Activated T-helper 17 cell treated with anti-CD3 and anti-CD28 coated beads, Interleukin-2, amount 50 U/mL, for 72 hours (primary cell): ENCODE results near the gene CTSF. TPM values are rescaled to one million over a fixed set of nuclear protein-coding genes. Genes with fewer than 3 reads are reported as not detected.
A peak's percentile ranks its signal among the peaks of the same experiment; 100 is the strongest.
"Not testable (repeated sequence)": the region's sequence is repeated elsewhere in the genome, so short reads cannot be mapped to it uniquely, and the experiment has no call there.

Experiments used
- ATAC-seq: fragments of 150-1000 bp; cut with Tn5 transposase; replicated peaks from 2 replicates; pipeline ENCODE4 v1.10.0; 2021; ENCODE audit warnings: mild to moderate bottlenecking, moderate library complexity
- H3K27ac Mint-ChIP-seq: one replicate; pipeline ENCODE4 v1.8.0; 2022; ENCODE audit warnings: mixed read lengths
- H3K27me3 Mint-ChIP-seq: one replicate; pipeline ENCODE4 v1.8.0; 2022; ENCODE audit warnings: mixed read lengths
- H3K36me3 Mint-ChIP-seq: one replicate; pipeline ENCODE4 v1.8.0; 2022; ENCODE audit warnings: low read depth, mild to moderate bottlenecking, mixed read lengths
- H3K4me1 Mint-ChIP-seq: one replicate; pipeline ENCODE4 v1.8.0; 2022; ENCODE audit warnings: mixed read lengths
- H3K4me3 Mint-ChIP-seq: one replicate; pipeline ENCODE4 v1.8.0; 2022; ENCODE audit warnings: mild to moderate bottlenecking, mixed read lengths
- H3K9me3 Mint-ChIP-seq: one replicate; pipeline ENCODE4 v1.8.0; 2022; ENCODE audit warnings: mixed read lengths
- total RNA-seq, 2 donors: library from RNA; stranded (reverse); gene quantifications; one replicate each; pipeline ENCODE4 v1.2.3, GENCODE V29; 2022

CTSF gene
- total RNA-seq, 2 donors from 2014 or later, result 4.1 to 12.9 TPM

GRCh38 chr11:66542362-66542761, 26.0 kb downstream of the CTSF start:
- Mint-ChIP-seq H3K27me3 (no peaks in the 10 kb centered on the region), H3K27ac (peak overlapping the region; percentile 85), H3K9me3 (no peaks in the 10 kb centered on the region), H3K36me3 (peaks cover 44% of the 10 kb centered on the region), H3K4me1 (peaks cover 31% of the 10 kb centered on the region), H3K4me3 (peak overlapping the region; percentile 95)
- ATAC-seq, result no peak

GRCh38 chr11:66541892-66542291, 26.5 kb downstream of the CTSF start:
- H3K27ac Mint-ChIP-seq, result peak overlapping the region; percentile 85
- ATAC-seq, result no peak
- no peaks in the 10 kb centered on the region for H3K9me3 Mint-ChIP-seq

GRCh38 chr11:66540598-66540997, 27.8 kb downstream of the CTSF start:
- not testable (repeated sequence) for H3K27ac Mint-ChIP-seq, H3K27me3 Mint-ChIP-seq, H3K9me3 Mint-ChIP-seq, ATAC-seq, H3K4me3 Mint-ChIP-seq
- peaks cover 31% of the 10 kb centered on the region for H3K4me1 Mint-ChIP-seq
- H3K36me3 Mint-ChIP-seq, result peaks cover 62% of the 10 kb centered on the region

More at GRCh38 chr11:66541892-66542291, 26.5 kb downstream of the CTSF start:
- Mint-ChIP-seq H3K4me1 (peaks cover 31% of the 10 kb centered on the region), H3K4me3 (peak overlapping the region; percentile 95), H3K27me3 (no peaks in the 10 kb centered on the region), H3K36me3 (peaks cover 49% of the 10 kb centered on the region)

GRCh38 chr11:66539870-66540213, 28.6 kb downstream of the CTSF start:
- no peak for ATAC-seq

GRCh38 chr11:66539170-66539869, 29.1 kb downstream of the CTSF start:
- no peak overlapping the region for H3K4me3 Mint-ChIP-seq
- peaks cover 72% of the 10 kb centered on the region for H3K36me3 Mint-ChIP-seq

More at GRCh38 chr11:66539870-66540213, 28.6 kb downstream of the CTSF start:
- H3K4me1 Mint-ChIP-seq, result peaks cover 26% of the 10 kb centered on the region
- H3K4me3 Mint-ChIP-seq, result no peak overlapping the region
- peaks cover 69% of the 10 kb centered on the region for H3K36me3 Mint-ChIP-seq
- no peak overlapping the region for H3K27ac Mint-ChIP-seq
- no peaks in the 10 kb centered on the region for H3K9me3 Mint-ChIP-seq
- H3K27me3 Mint-ChIP-seq, result no peaks in the 10 kb centered on the region

GRCh38 chr11:66532784-66533183, 35.6 kb downstream of the CTSF start:
- H3K27ac Mint-ChIP-seq, result no peak overlapping the region
- no peaks in the 10 kb centered on the region for H3K27me3 Mint-ChIP-seq
- no peak overlapping the region for H3K4me3 Mint-ChIP-seq
- no peak for ATAC-seq
- peaks cover 46% of the 10 kb centered on the region for H3K36me3 Mint-ChIP-seq
- peaks cover 6% of the 10 kb centered on the region for H3K4me1 Mint-ChIP-seq
- H3K9me3 Mint-ChIP-seq, result no peaks in the 10 kb centered on the region

More at GRCh38 chr11:66539170-66539869, 29.1 kb downstream of the CTSF start:
- no peaks in the 10 kb centered on the region for H3K9me3 Mint-ChIP-seq
- H3K27me3 Mint-ChIP-seq, result no peaks in the 10 kb centered on the region
- H3K4me1 Mint-ChIP-seq, result peaks cover 24% of the 10 kb centered on the region
- ATAC-seq, result no peak
- H3K27ac Mint-ChIP-seq, result no peak overlapping the region

GRCh38 chr11:66531841-66532240, 36.6 kb downstream of the CTSF start:
- peaks cover 40% of the 10 kb centered on the region for H3K36me3 Mint-ChIP-seq
- no peaks in the 10 kb centered on the region for H3K9me3 Mint-ChIP-seq
- ATAC-seq, result no peak
- no peak overlapping the region for H3K4me3 Mint-ChIP-seq
- H3K4me1 Mint-ChIP-seq, result peaks cover 6% of the 10 kb centered on the region
- no peak overlapping the region for H3K27ac Mint-ChIP-seq
- H3K27me3 Mint-ChIP-seq, result no peaks in the 10 kb centered on the region

GRCh38 chr11:66530927-66531709, 37.3 kb downstream of the CTSF start:
- no peak overlapping the region for H3K27ac Mint-ChIP-seq
- H3K36me3 Mint-ChIP-seq, result peaks cover 35% of the 10 kb centered on the region
- H3K9me3 Mint-ChIP-seq, result no peaks in the 10 kb centered on the region
- H3K27me3 Mint-ChIP-seq, result no peaks in the 10 kb centered on the region
- ATAC-seq, result no peak
- no peak overlapping the region for H3K4me3 Mint-ChIP-seq
- peaks cover 6% of the 10 kb centered on the region for H3K4me1 Mint-ChIP-seq

GRCh38 chr11:66529655-66530054, 38.8 kb downstream of the CTSF start:
- H3K36me3 Mint-ChIP-seq, result peaks cover 28% of the 10 kb centered on the region
- ATAC-seq, result no peak
- H3K27me3 Mint-ChIP-seq, result no peaks in the 10 kb centered on the region
- no peak overlapping the region for H3K27ac Mint-ChIP-seq
- no peaks in the 10 kb centered on the region for H3K9me3 Mint-ChIP-seq
- H3K4me3 Mint-ChIP-seq, result no peak overlapping the region
- peaks cover 6% of the 10 kb centered on the region for H3K4me1 Mint-ChIP-seq

GRCh38 chr11:66529069-66529468, 39.3 kb downstream of the CTSF start:
- Mint-ChIP-seq H3K27me3 (no peaks in the 10 kb centered on the region), H3K4me3 (no peak overlapping the region), H3K27ac (no peak overlapping the region), H3K4me1 (peaks cover 6% of the 10 kb centered on the region), H3K9me3 (no peaks in the 10 kb centered on the region), H3K36me3 (peaks cover 27% of the 10 kb centered on the region)
- ATAC-seq, result no peak

- Mint-ChIP-seq H3K36me3 (peaks cover 60% of the 10 kb centered on the region), H3K9me3 (no peaks in the 10 kb centered on the region), H3K4me3 (no peak overlapping the region), H3K4me1 (no peaks in the 10 kb centered on the region), H3K27me3 (no peaks in the 10 kb centered on the region), H3K27ac (no peak overlapping the region)
- no peak for ATAC-seq
These were observed 43.9 kb downstream of the CTSF start for GRCh38 chr11:66524304-66525040.

- Mint-ChIP-seq H3K36me3 (peaks cover 57% of the 10 kb centered on the region), H3K4me1 (no peaks in the 10 kb centered on the region), H3K27ac (no peak overlapping the region)
These were observed 44.8 kb downstream of the CTSF start for GRCh38 chr11:66523611-66524010.

More at GRCh38 chr11:66523611-66524010, 44.8 kb downstream of the CTSF start:
- no peak for ATAC-seq
- Mint-ChIP-seq H3K4me3 (no peak overlapping the region), H3K9me3 (no peaks in the 10 kb centered on the region), H3K27me3 (no peaks in the 10 kb centered on the region)
